K562 (cell line): Measurements from ENCODE around the gene IRS1.

Source experiments
- CTCF ChIP-seq, 3 experiments: IDR thresholded peaks in 2 of 3; conservative IDR thresholded peaks in 1 of 3; 2 replicates each; pipeline ENCODE4 v1.5.1; 2011 to 2012; ENCODE audit warnings: low read length in 3 of 3, mild to moderate bottlenecking in 3 of 3, control low read depth in 2 of 3, improper control_type of control experiment in 1 of 3, inconsistent platforms in 1 of 3, low read depth in 1 of 3, mixed read lengths in 1 of 3, moderate library complexity in 1 of 3; ENCODE audit not compliant: insufficient read depth in 2 of 3
- FOXA1 ChIP-seq: fragments of 450-650 bp; IDR thresholded peaks from 2 replicates; pipeline ENCODE4 v1.6.1; 2016; ENCODE audit warnings: mild to moderate bottlenecking, borderline replicate concordance
- MYNN ChIP-seq, 2 experiments: sonication (generic); formaldehyde crosslinking in 1 of 2; IDR thresholded peaks; 2 replicates each; pipeline versions ENCODE4 v1.5.0 to v1.6.1; 2016 to 2020; ENCODE audit warnings: antibody characterized with exemption in 1 of 2, missing genetic modification reagents in 1 of 2
- XRCC5 ChIP-seq: fragments of 200-400 bp; formaldehyde crosslinking; IDR thresholded peaks from 2 replicates; pipeline ENCODE4 v1.6.1; 2017; ENCODE audit warnings: low read depth, mild to moderate bottlenecking, low read length
- ZNF830 ChIP-seq: fragments of 250-450 bp; sonication (Bioruptor Pico); IDR thresholded peaks from 2 replicates; pipeline ENCODE4 v1.5.0; 2021; ENCODE audit warnings: mild to moderate bottlenecking
- TF ChIP-seq, protein P1 (sequence below): fragments of 250-450 bp; sonication (Bioruptor Pico); IDR thresholded peaks from 2 replicates; pipeline ENCODE4 v1.8.0; 2021; ENCODE audit warnings: moderate library complexity, mild to moderate bottlenecking, inconsistent platforms
- TF ChIP-seq, protein P2 (sequence below): fragments of 250-450 bp; sonication (Bioruptor Pico); IDR thresholded peaks from 2 replicates; pipeline ENCODE4 v1.4.0; 2020; ENCODE audit warnings: mild to moderate bottlenecking, moderate library complexity

DNA sequence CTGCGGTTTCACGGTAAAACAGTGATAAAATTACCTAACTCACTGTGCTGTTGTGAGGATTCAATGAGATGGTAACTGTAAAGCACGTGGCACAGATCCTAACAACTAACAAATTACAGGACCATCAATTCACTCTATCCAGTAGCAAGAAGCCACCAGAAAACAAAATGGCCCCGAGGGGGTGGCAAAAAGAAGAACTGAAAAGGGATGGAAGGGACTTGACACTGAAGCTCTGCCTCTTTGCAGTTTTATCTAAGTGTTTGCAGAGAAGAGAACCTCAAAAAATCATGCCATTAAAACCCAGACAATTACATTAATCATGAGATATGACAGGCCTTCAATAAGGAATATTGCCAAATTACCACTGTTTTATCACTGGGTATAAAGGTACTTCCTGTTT lies 46.7 kb downstream of the IRS1 start:
- TF ChIP-seq MYNN (IDR thresholded peaks at IDR 0.05), result no peak
- TF ChIP-seq MYNN (CRISPR knock-in tag; IDR thresholded peaks at IDR 0.05), result no peak
- TF ChIP-seq CTCF (IDR thresholded peaks at IDR 0.05 in 2 of 3, conservative IDR thresholded peaks at IDR 0.05 in 1 of 3; ENCODE audit: insufficient read depth in 2 of 3, low read depth in 1 of 3, low read length in 3 of 3), result no peak
- TF ChIP-seq, protein P1, sequence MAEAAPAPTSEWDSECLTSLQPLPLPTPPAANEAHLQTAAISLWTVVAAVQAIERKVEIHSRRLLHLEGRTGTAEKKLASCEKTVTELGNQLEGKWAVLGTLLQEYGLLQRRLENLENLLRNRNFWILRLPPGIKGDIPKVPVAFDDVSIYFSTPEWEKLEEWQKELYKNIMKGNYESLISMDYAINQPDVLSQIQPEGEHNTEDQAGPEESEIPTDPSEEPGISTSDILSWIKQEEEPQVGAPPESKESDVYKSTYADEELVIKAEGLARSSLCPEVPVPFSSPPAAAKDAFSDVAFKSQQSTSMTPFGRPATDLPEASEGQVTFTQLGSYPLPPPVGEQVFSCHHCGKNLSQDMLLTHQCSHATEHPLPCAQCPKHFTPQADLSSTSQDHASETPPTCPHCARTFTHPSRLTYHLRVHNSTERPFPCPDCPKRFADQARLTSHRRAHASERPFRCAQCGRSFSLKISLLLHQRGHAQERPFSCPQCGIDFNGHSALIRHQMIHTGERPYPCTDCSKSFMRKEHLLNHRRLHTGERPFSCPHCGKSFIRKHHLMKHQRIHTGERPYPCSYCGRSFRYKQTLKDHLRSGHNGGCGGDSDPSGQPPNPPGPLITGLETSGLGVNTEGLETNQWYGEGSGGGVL (CRISPR knock-in tag), result no peak
- TF ChIP-seq, protein P2, sequence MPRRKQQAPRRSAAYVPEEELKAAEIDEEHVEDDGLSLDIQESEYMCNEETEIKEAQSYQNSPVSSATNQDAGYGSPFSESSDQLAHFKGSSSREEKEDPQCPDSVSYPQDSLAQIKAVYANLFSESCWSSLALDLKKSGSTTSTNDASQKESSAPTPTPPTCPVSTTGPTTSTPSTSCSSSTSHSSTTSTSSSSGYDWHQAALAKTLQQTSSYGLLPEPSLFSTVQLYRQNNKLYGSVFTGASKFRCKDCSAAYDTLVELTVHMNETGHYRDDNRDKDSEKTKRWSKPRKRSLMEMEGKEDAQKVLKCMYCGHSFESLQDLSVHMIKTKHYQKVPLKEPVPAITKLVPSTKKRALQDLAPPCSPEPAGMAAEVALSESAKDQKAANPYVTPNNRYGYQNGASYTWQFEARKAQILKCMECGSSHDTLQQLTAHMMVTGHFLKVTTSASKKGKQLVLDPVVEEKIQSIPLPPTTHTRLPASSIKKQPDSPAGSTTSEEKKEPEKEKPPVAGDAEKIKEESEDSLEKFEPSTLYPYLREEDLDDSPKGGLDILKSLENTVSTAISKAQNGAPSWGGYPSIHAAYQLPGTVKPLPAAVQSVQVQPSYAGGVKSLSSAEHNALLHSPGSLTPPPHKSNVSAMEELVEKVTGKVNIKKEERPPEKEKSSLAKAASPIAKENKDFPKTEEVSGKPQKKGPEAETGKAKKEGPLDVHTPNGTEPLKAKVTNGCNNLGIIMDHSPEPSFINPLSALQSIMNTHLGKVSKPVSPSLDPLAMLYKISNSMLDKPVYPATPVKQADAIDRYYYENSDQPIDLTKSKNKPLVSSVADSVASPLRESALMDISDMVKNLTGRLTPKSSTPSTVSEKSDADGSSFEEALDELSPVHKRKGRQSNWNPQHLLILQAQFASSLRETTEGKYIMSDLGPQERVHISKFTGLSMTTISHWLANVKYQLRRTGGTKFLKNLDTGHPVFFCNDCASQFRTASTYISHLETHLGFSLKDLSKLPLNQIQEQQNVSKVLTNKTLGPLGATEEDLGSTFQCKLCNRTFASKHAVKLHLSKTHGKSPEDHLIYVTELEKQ (CRISPR knock-in tag), result no peak
- TF ChIP-seq FOXA1, result no peak
- TF ChIP-seq ZNF830 (CRISPR knock-in tag), result no peak
- TF ChIP-seq XRCC5, result no peak
